Measurements from ENCODE around the gene HAT1. TPM values are rescaled to one million over a fixed set of nuclear protein-coding genes. Genes with fewer than 3 reads are reported as not detected.

HAT1 gene
- total RNA-seq, 2 donors from 2014 or later: 5.6 to 21.5 TPM

- no peak for DNase-seq
- Histone ChIP-seq H3K4me1 (no peaks in the 10 kb centered on the region), H3K27me3 (no peaks in the 10 kb centered on the region), H3K9me3 (no peaks in the 10 kb centered on the region), H3K4me3 (no peak overlapping the region), H3K27ac (no peak overlapping the region), H3K36me3 (replicated peaks in 1 of 2; ENCODE audit: insufficient read depth in 1 of 2, low read depth in 2 of 2) (no peaks in the 10 kb centered on the region)
- no peak for ATAC-seq
- intact Hi-C loops (cut with DNase I): no loop called here
- 90 to 96% methylated on average over 2 of the region's 2 CpGs for WGBS, 2 donors
- TF ChIP-seq POLR2A (IDR thresholded peaks at IDR 0.05): no peak
- TF ChIP-seq CTCF (IDR thresholded peaks at IDR 0.05): no peak
These were observed 34.8 kb downstream of the HAT1 start for GRCh38 chr2:171957061-171957460.

- Histone ChIP-seq H3K36me3 (replicated peaks in 1 of 2; ENCODE audit: insufficient read depth in 1 of 2, low read depth in 2 of 2) (no peaks in the 10 kb centered on the region), H3K9me3 (no peaks in the 10 kb centered on the region), H3K4me1 (no peaks in the 10 kb centered on the region), H3K27ac (no peak overlapping the region), H3K4me3 (no peak overlapping the region), H3K27me3 (no peaks in the 10 kb centered on the region)
- no peak for ATAC-seq
- intact Hi-C loops (cut with DNase I): no loop called here
- 92 to 96% methylated on average over 3 of the region's 3 CpGs for WGBS, 2 donors
- TF ChIP-seq CTCF (IDR thresholded peaks at IDR 0.05): no peak
- no peak for DNase-seq
These were observed 36.2 kb downstream of the HAT1 start for GRCh38 chr2:171958475-171958874.

- TF ChIP-seq POLR2A (IDR thresholded peaks at IDR 0.05): no peak
- no peak for TF ChIP-seq CTCF (IDR thresholded peaks at IDR 0.05)
- DNase-seq (no peak), ATAC-seq (no peak)
- Histone ChIP-seq H3K36me3 (replicated peaks in 1 of 2; ENCODE audit: insufficient read depth in 1 of 2, low read depth in 2 of 2) (no peaks in the 10 kb centered on the region), H3K4me1 (no peaks in the 10 kb centered on the region), H3K9me3 (no peaks in the 10 kb centered on the region), H3K4me3 (no peak overlapping the region), H3K27me3 (no peaks in the 10 kb centered on the region), H3K27ac (no peak overlapping the region)
- intact Hi-C loops (cut with DNase I): no loop called here
- 85 to 95% methylated on average over 2 of the region's 2 CpGs for WGBS, 2 donors
These were observed 37.7 kb downstream of the HAT1 start for GRCh38 chr2:171959998-171960397.

- H3K27me3 ChIP-seq: no peaks in the 10 kb centered on the region
- no peaks in the 10 kb centered on the region for H3K9me3 ChIP-seq
- no peaks in the 10 kb centered on the region for H3K4me1 ChIP-seq
- no peak for ATAC-seq
- no peak for TF ChIP-seq POLR2A (IDR thresholded peaks at IDR 0.05)
- TF ChIP-seq CTCF (IDR thresholded peaks at IDR 0.05): no peak
- WGBS, 2 donors: 91 to 96% methylated on average over 3 of the region's 3 CpGs
- no peak for DNase-seq
- no peaks in the 10 kb centered on the region for H3K36me3 ChIP-seq (replicated peaks in 1 of 2; ENCODE audit: insufficient read depth in 1 of 2, low read depth in 2 of 2)
- H3K27ac ChIP-seq: no peak overlapping the region
- intact Hi-C loops (cut with DNase I): no loop called here
- H3K4me3 ChIP-seq: no peak overlapping the region
These were observed 38.3 kb downstream of the HAT1 start for GRCh38 chr2:171960570-171960969.

GRCh38 chr2:171963198-171963597 is 40.9 kb downstream of the HAT1 start:
- Histone ChIP-seq H3K36me3 (replicated peaks in 1 of 2; ENCODE audit: insufficient read depth in 1 of 2, low read depth in 2 of 2) (peaks cover 0 to 8% of the 10 kb centered on the region in 2 donors), H3K4me1 (no peaks in the 10 kb centered on the region), H3K27me3 (no peaks in the 10 kb centered on the region), H3K9me3 (no peaks in the 10 kb centered on the region), H3K27ac (no peak overlapping the region), H3K4me3 (no peak overlapping the region)
- no peak for DNase-seq
- ATAC-seq: no peak
- intact Hi-C loops (cut with DNase I): no loop called here
- TF ChIP-seq POLR2A (IDR thresholded peaks at IDR 0.05) (no peak), CTCF (IDR thresholded peaks at IDR 0.05) (no peak)
- 92% methylated on average over 2 of the region's 2 CpGs for WGBS, 2 donors
